Activated CD8-positive, alpha-beta memory T cell treated with anti-CD3 and anti-CD28 coated beads for 1 hour (primary cell): ENCODE data around the gene LYSET.
"Not testable (repeated sequence)": the region's sequence is repeated elsewhere in the genome, so short reads cannot be mapped to it uniquely, and the experiment has no call there.

Experiments used
- DNase-seq, 2 donors: peaks; one replicate each; pipeline ENCODE4 v3.0.0-alpha.2; 2020; ENCODE audit warnings: low read depth in 1 of 2; ENCODE audit errors: extremely low read depth in 1 of 2

The LYSET gene

DNA sequence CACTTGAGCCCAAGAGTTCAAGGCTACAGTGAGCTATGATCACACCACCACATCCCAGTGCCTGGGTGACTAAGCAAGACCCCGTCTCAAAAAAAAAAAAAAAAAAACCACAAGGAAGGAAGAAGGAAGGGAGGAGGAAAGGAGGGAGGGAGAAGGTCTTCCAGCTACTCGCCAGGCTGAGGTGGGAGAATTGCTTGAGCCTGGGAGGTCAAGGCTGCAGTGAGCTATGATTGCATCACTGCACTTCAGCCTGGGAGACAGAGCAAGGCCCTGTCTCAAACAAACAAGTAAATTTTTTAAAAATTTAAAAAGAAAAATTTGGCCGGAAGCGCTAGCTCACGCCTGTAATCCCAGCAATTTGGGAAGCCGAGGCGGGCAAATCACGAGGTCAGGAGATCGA lies 16.5 kb upstream of the LYSET start:
- not testable (repeated sequence) for DNase-seq

DNA sequence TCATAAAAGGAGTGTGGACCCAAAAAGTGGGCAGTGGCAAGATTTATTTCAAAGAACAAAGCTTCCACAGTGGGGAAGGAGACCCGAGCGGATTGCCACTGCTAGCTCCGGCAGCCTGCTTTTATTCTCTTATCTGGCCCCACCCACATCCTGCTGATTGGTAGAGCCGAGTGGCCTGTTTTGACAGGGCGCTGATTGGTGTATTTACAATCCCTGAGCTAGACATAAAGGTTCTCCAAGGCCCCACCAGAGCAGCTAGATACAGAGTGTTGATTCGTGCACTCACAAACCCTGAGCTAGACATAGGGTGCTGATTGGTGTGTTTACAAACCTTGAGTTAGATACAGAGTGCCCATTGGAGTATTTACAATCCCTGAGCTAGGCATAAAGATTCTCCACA lies 15.5 kb upstream of the LYSET start:
- DNase-seq = not testable (repeated sequence)

DNA sequence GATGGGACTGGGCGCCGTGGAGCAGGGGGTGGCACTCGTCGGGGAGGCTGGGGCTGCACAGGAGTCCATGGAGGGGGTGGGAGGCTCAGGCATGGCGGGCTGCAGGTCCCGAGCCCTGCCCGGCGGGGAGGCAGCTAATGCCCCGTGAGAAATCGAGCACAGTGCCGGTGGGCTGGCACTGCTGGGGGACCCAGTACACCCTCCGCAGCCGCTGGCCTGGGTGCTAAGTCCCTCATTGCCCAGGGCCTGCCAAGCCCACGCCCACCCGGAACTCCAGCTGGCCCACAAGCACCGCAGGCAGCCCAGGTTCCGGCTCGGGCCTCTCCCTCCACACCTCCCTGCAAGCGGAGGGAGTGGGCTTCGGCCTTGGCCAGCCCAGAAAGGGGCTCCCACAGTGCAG lies 15.0 kb upstream of the LYSET start:
- DNase-seq = not testable (repeated sequence)

DNA sequence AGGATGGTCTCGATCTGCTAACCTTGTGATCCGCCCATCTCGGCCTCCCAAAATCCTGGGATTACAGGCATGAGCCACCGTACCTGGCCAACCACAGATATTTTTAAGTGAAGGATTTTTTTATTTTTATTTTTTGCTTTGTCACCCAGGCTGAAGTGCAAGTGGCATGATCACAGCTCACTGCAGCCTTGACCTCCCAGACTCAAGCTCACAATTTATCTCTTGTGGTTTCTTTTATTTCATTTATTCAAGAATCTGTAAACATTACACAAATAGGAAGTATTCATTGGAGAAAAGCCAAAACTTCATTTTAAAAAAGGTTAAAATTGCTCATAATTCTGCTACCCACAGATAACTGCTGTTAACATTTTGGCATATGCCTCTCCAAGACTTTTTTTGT lies 13.7 kb upstream of the LYSET start:
- DNase-seq = no peak

DNA sequence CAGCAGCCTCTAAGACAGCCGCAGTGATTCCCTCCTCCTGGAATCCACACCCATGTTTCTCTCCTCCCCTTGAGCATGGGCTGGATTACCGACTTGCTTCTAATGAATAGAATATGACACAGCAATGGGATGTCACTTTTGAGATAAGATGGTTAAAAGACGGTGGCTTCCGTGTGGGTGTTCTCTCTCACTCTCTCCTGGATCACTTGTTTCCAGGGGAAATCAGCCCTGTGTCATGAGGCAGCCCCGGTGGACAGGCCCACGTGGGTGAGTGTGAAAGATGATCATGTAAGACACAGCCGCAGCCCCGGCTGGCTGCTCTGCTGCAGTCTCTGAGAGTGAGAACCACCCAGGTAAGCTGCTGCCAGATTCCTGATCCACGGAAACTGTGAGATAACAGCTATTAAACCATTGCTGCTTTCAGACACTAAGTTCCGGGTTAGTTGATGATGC lies 11.1 kb upstream of the LYSET start:
- DNase-seq = no peak

DNA sequence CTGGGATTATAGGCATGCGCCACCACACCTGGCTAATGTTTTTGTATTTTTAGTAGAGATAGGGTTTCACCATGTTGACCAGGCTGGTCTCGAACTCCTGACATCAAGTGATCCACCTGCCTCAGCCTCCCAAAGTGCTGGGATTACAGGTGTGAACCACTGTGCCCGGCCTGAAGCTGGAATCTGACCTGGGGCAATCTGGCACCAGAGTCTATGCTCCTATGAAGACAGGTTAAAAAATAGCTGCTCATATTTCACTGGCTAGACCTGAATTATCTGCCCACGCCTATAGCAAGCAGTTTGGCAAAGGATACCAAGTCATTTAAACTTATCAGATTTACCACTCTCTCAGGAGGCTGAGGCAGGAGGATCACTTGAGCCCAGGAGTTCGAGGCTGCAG lies 10.4 kb upstream of the LYSET start:
- not testable (repeated sequence) for DNase-seq

DNA sequence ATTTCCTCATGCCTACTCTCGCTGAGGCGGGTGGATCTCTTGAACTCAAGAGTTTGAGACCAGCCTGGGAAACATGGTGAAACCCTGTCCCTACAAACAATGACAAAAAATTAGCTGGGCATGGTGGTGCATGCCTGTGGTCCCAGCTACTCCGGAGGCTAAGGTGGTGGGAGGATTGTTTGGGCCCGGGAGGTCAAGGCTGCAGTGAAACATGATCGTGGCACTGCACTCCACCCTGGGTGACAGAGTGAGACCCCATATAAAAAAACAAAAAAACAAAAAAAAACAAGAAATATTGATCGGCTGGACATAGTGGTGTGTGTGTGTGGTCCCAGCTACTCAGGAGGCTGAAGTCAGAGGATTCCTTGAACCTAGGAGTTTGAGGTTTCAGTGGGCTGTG lies 9.6 kb upstream of the LYSET start:
- no peak for DNase-seq

GRCh38 chr14:93183596-93184317 lies 1.4 kb upstream of the LYSET start:
- DNase-seq = no peak

DNA sequence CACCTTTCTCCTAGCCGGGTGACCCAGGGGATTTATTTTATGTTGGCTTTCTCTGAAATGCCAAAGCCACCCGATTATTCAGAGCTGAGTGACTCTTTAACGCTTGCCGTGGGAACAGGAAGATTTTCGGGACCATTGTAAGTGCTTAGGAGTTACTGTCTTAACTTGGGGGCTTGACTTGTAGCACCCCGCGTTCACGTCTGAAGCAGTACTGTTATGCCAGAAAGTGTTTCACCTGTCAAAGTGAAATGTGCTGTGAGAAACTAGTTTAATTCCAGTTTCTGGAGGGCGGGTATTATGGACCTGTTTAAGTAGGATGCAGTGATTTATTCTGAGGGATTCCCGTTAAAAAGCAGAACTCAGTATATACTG lies 218 bp downstream of the LYSET start:
- no peak for DNase-seq

GRCh38 chr14:93186466-93186865 lies 1.3 kb downstream of the LYSET start:
- no peak for DNase-seq

DNA sequence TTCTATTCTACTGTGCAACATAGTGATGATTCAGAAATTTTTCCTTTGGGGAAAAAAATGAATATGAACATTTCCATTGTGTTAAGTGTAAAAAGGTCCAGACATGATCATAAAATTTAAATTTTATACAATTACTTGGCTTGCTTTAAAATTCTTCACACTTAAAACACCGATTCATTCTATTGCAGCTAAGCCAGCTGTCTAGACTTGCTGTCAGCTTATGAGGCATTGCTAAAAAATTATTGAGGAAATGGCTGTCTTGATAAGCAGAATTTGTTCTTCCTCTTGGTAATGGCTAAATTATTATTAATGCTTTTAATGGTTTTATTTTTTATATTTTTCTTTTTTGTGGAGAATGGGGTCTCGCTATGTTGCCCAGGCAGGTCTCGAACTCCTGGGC lies 1.8 kb downstream of the LYSET start:
- DNase-seq = no peak

- DNase-seq = no peak
Observed at GRCh38 chr14:93195316-93195999, 10.3 kb downstream of the LYSET start.

DNA sequence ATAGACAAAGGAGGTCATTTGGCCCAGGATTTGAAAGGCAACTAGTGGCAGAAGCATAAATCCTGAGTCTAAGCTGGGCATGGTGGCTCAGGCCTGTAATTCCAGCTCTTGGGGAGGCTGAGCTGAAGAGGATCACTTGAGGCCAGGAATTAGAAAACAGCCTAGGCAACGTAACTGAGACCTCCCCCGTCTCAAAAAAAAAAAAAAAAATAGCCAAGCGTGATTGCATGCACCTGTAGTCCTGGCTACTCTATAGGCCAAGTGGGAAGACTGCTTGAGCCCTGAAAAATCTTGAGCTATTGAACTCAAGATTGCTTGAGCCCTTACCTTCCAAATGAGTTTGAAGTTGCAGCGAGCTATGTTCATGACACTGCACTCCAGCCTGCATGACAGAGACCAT lies 13.9 kb downstream of the LYSET start:
- no peak for DNase-seq

- no peak for DNase-seq
Observed at GRCh38 chr14:93200553-93200952, 15.4 kb downstream of the LYSET start.

DNA sequence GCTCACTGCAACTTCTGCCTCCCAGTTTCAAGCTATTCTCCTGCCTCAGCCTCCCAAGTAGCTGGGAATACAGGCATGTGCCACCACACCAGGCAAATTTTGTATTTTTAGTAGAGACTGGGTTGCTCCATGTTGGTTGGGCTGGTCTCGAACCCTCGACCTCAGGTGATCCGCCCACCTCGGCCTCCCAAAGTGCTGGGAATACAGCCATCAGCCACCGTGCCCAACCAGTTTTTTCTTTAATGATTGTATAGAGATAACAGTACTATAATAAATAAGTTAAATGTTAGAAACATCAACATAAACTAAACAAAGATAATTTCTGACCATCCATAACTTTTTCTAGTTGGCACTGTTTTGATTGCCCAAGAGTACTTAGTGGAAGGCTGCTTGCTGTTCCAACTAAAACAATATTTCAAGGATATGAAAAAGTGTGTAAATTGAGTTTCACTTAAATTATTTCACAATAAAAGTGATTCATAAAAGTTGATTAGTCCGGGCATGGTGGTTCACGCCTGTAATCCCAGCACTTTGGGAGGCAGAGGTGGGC lies 16.1 kb downstream of the LYSET start:
- no peak for DNase-seq

- peak; percentile 57 to 78 for DNase-seq
Observed at GRCh38 chr14:93206793-93207467, 21.8 kb downstream of the LYSET start, which contains the start of the genes GON7 and UBR7. Gene GON7 (minus strand): TSS chr14:93207065. CDS start chr14:93207037, 28 bp downstream. Gene UBR7 (plus strand): TSS chr14:93207256. CDS start chr14:93207292, 36 bp downstream.

DNA sequence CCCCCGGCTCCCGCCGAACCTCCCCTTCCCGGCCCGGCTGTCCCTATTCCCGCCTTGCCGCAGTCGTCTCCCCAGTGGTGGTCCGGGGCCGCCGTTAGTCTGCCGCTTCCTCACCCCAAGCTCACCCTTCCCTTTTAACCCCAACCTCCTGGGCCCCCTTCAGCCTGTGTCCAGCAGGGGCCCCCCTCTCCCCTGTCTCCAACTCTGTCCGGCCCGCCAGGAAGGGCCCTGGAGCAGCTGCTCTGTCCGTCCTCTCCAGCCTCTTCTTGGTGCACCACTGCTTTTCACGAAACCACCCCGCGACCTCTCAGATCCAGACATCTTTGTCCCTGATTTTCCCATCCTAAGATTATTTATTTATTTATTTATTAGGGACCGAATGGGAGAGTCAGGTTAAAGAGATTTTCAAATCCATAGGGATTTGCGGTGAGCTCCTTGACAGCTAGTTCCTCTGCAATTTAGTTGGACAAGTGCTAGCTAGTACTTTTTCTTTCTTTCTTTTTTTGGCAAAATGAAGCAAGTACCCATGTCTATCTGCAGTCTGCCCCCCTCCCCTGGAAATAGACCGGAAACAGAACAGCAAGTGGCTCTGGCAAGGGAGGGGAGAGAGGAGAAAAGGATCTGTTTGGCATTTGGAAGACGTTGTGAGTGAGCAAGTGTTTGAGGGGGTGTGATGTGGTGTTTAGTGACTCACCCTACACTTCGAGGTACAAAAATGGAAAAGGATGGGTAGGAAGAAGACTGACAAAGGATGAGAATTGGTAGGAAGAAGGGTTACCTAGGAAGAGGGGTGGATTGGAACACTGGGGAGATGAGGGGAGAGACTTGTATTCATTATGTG lies 22.6 kb downstream of the LYSET start:
- DNase-seq = no peak

- no peak for DNase-seq
Observed at GRCh38 chr14:93212432-93212831, 27.3 kb downstream of the LYSET start.

DNA sequence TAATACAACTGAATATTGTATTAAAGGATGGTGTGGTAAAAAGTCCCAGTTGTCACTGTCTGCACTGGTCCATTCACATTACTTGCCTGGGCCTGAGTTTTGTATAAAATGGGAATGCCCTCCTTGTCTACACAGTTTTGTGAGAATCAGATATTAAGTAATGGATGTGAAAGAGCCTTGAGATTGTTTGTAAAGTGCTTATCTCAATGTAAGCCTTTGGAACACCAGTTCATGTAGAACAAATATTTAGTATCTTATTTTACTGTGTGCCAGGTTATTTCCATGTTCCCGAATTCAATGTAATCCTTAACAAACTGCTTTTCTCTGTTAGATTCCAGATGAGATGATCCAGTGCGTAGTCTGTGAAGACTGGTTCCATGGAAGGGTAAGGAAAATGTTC lies 29.5 kb downstream of the LYSET start:
- DNase-seq = no peak

DNA sequence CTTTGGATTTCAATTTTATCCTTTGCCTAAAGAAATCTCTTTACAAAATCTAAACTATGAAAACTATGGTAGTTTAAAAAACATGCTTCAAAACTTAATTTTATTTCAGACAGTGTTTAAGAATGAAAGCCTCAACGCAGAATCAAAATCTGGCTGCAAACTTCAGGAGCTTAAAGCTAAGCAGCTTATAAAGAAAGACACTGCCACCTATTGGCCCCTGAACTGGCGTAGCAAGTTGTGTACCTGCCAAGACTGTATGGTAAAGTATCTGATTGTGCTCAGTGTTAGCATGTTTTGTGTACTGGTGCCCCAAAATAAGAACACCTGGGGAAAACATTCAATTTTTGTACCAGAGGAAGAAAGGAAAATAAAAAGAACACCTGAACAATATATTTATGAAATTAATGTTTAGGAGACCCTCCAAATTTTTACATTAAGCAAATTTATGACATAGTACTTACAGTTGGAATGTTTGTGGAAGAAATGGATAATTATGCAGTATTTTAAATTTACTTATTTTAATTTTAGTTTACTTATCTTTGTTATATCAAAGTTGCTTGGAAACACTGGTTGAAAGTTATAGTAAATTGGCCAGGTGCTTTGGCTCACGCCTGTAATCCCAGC lies 34.1 kb downstream of the LYSET start:
- DNase-seq = peak in 1 of 2 donors; percentile 10
